GM23248 (cell line): ENCODE results near the gene TMEM229B. TPM values are rescaled to one million over a fixed set of nuclear protein-coding genes. Genes with fewer than 3 reads are reported as not detected.

Experiments used
- DNase-seq: peaks from one replicate; pipeline ENCODE4 v3.0.0-alpha.2; 2015
- H2AFZ ChIP-seq: fragments of 200-600 bp; sonication (generic); 2 replicates; pipeline ENCODE4 v1.6.1; 2016; ENCODE audit warnings: antibody characterized with exemption
- H3F3A ChIP-seq: fragments of 200-600 bp; sonication (generic); 2 replicates; pipeline ENCODE4 v1.6.1; 2016; ENCODE audit warnings: mild to moderate bottlenecking, antibody characterized with exemption, mixed run types; ENCODE audit not compliant: insufficient read depth
- H3K27ac ChIP-seq: fragments of 200-600 bp; sonication (generic); 2 replicates; pipeline ENCODE4 v1.5.1; 2016; ENCODE audit warnings: mild to moderate bottlenecking
- H3K27me3 ChIP-seq: fragments of 200-600 bp; sonication (generic); replicated peaks from 2 replicates; pipeline ENCODE4 v1.6.1; 2016; ENCODE audit warnings: mild to moderate bottlenecking; ENCODE audit not compliant: insufficient read depth
- H3K36me3 ChIP-seq: fragments of 200-600 bp; sonication (generic); 2 replicates; pipeline ENCODE4 v1.6.1; 2016; ENCODE audit warnings: low read depth, mild to moderate bottlenecking
- H3K4me1 ChIP-seq: fragments of 200-600 bp; sonication (generic); 2 replicates; pipeline ENCODE4 v1.6.1; 2016; ENCODE audit warnings: mild to moderate bottlenecking; ENCODE audit not compliant: insufficient read depth
- H3K4me2 ChIP-seq: fragments of 200-600 bp; sonication (generic); one replicate; pipeline ENCODE4 v1.6.1; 2016; ENCODE audit warnings: mild to moderate bottlenecking; ENCODE audit not compliant: unreplicated experiment
- H3K4me3 ChIP-seq: fragments of 200-600 bp; sonication (generic); 2 replicates; pipeline ENCODE4 v1.5.1; 2016; ENCODE audit warnings: mild to moderate bottlenecking
- H3K79me2 ChIP-seq: fragments of 200-600 bp; sonication (generic); 2 replicates; pipeline ENCODE4 v1.6.1; 2016; ENCODE audit warnings: mild to moderate bottlenecking; ENCODE audit not compliant: insufficient read depth
- H3K9ac ChIP-seq: fragments of 200-600 bp; sonication (generic); 2 replicates; pipeline ENCODE4 v1.6.1; 2016; ENCODE audit warnings: mild to moderate bottlenecking
- H3K9me2 ChIP-seq: fragments of 200-600 bp; sonication (generic); 2 replicates; pipeline ENCODE4 v1.6.1; 2016; ENCODE audit warnings: mixed run types, mild to moderate bottlenecking, moderate library complexity; ENCODE audit not compliant: insufficient read depth
- H3K9me3 ChIP-seq: fragments of 200-600 bp; sonication (generic); one replicate; pipeline ENCODE4 v1.6.1; 2017; ENCODE audit warnings: low read depth
- H4K20me1 ChIP-seq: fragments of 200-600 bp; sonication (generic); 2 replicates; pipeline ENCODE4 v1.6.0; 2016; ENCODE audit not compliant: insufficient read depth
- EZH2 ChIP-seq: fragments of 200-600 bp; sonication (generic); IDR thresholded peaks from 2 replicates; pipeline ENCODE4 v1.6.1; 2018; ENCODE audit warnings: antibody characterized with exemption, mild to moderate bottlenecking; ENCODE audit not compliant: insufficient read depth, poor library complexity, severe bottlenecking
- EZH2phosphoT487 ChIP-seq: fragments of 200-600 bp; sonication (generic); IDR thresholded peaks from 2 replicates; pipeline ENCODE4 v1.6.1; 2018; ENCODE audit warnings: antibody characterized with exemption, moderate library complexity, mild to moderate bottlenecking, low read depth; ENCODE audit not compliant: insufficient read depth
- WGBS, 2 experiments: methylation state at CpG; one replicate each; pipeline ENCODE4 v1.1.6; 2015 to 2017; ENCODE audit warnings: low lambda C conversion rate in 2 of 2, low coverage in 1 of 2; ENCODE audit errors: missing lambda C conversion rate in 2 of 2; 5-methylcytosine and 5-hydroxymethylcytosine counted together
- in situ Hi-C: fragments of 300-500 bp; cut with MboI; formaldehyde crosslinking; loops from 2 replicates; pipeline ENCODE4 v1.15.0; 2020
- polyA plus RNA-seq: library from polyadenylated mRNA; unstranded; fragments of >200 nt; fragmentation: Nextera tagmentation; extraction: Ambion mirVana; gene quantifications from 2 replicates; pipeline ENCODE4 v1.2.1, GENCODE V29; 2016
- total RNA-seq: library from RNA; depleted of rRNA; stranded (reverse); fragments of >200 nt; shearing (Covaris generic); gene quantifications from 2 replicates; pipeline ENCODE4 v1.2.3, GENCODE V29; 2014

The TMEM229B gene
- total and polyA plus RNA-seq, 2 experiments from 2014 or later: 0.43 to 0.65 TPM

GRCh38 chr14:67468378-67468730, 20.2 kb downstream of the TMEM229B start:
- in situ Hi-C loops: no loop called here
- no peaks in the 10 kb centered on the region for H3F3A ChIP-seq
- H3K79me2 ChIP-seq: no peaks in the 10 kb centered on the region
- H2AFZ ChIP-seq: no peak overlapping the region
- H3K4me2 ChIP-seq: no peak overlapping the region
- no peak overlapping the region for H3K9ac ChIP-seq
- TF ChIP-seq EZH2: no peak
- TF ChIP-seq EZH2phosphoT487: no peak
- no peaks in the 10 kb centered on the region for H3K36me3 ChIP-seq
- H3K9me3 ChIP-seq: no peaks in the 10 kb centered on the region
- H3K4me1 ChIP-seq: no peaks in the 10 kb centered on the region
- peaks cover 4% of the 10 kb centered on the region; the same call in 1 of the 2 replicates for H3K27me3 ChIP-seq
- no peaks in the 10 kb centered on the region for H3K9me2 ChIP-seq
- H4K20me1 ChIP-seq: no peaks in the 10 kb centered on the region
- H3K27ac ChIP-seq: no peak overlapping the region
- H3K4me3 ChIP-seq: no peak overlapping the region
- DNase-seq: no peak
- WGBS, 2 experiments: 52 to 58% methylated on average over 6 of the region's 6 CpGs

GRCh38 chr14:67467134-67467533, 21.4 kb downstream of the TMEM229B start:
- Histone ChIP-seq H4K20me1 (no peaks in the 10 kb centered on the region), H3K9ac (no peak overlapping the region), H3K36me3 (no peaks in the 10 kb centered on the region), H3K4me1 (no peaks in the 10 kb centered on the region), H3K4me3 (no peak overlapping the region), H3K4me2 (no peak overlapping the region), H3F3A (no peaks in the 10 kb centered on the region), H2AFZ (no peak overlapping the region), H3K79me2 (no peaks in the 10 kb centered on the region), H3K9me2 (no peaks in the 10 kb centered on the region), H3K27ac (no peak overlapping the region), H3K9me3 (no peaks in the 10 kb centered on the region), H3K27me3 (peaks cover 4% of the 10 kb centered on the region; the same call in 1 of the 2 replicates)
- 19 to 50% methylated on average over 1 of the region's 1 CpG for WGBS, 2 experiments
- in situ Hi-C loops: no loop called here
- no peak for DNase-seq
- no peak for TF ChIP-seq EZH2
- no peak for TF ChIP-seq EZH2phosphoT487

GRCh38 chr14:67464879-67465278, 23.6 kb downstream of the TMEM229B start:
- DNase-seq: no peak
- in situ Hi-C loops: no loop called here
- Histone ChIP-seq H3K36me3 (no peaks in the 10 kb centered on the region), H3K4me3 (no peak overlapping the region), H3K27me3 (peaks cover 9% of the 10 kb centered on the region), H3K4me1 (no peaks in the 10 kb centered on the region), H3K27ac (no peak overlapping the region), H2AFZ (no peak overlapping the region), H3K9me3 (no peaks in the 10 kb centered on the region), H3K79me2 (no peaks in the 10 kb centered on the region), H3K4me2 (no peak overlapping the region), H3K9ac (no peak overlapping the region), H3F3A (no peaks in the 10 kb centered on the region), H3K9me2 (no peaks in the 10 kb centered on the region), H4K20me1 (no peaks in the 10 kb centered on the region)
- TF ChIP-seq EZH2phosphoT487 (no peak), EZH2 (no peak)
- 72 to 80% methylated on average over 8 of the region's 8 CpGs for WGBS, 2 experiments

- in situ Hi-C loops: no loop called here
- 34 to 37% methylated on average over 6 of the region's 6 CpGs for WGBS, 2 experiments
- no peaks in the 10 kb centered on the region for H3F3A ChIP-seq
- H3K27ac ChIP-seq: no peak overlapping the region
- H2AFZ ChIP-seq: no peak overlapping the region
- no peaks in the 10 kb centered on the region for H3K36me3 ChIP-seq
- DNase-seq: no peak
- no peaks in the 10 kb centered on the region for H4K20me1 ChIP-seq
- H3K79me2 ChIP-seq: no peaks in the 10 kb centered on the region
- no peak overlapping the region for H3K9ac ChIP-seq
- peaks cover 14% of the 10 kb centered on the region for H3K27me3 ChIP-seq
- H3K4me2 ChIP-seq: no peak overlapping the region
- no peak for TF ChIP-seq EZH2
- no peak for TF ChIP-seq EZH2phosphoT487
- H3K4me3 ChIP-seq: no peak overlapping the region
- H3K9me2 ChIP-seq: no peaks in the 10 kb centered on the region
- H3K9me3 ChIP-seq: no peaks in the 10 kb centered on the region
- no peaks in the 10 kb centered on the region for H3K4me1 ChIP-seq
Observed at GRCh38 chr14:67464377-67464776, 24.1 kb downstream of the TMEM229B start.

GRCh38 chr14:67463900-67464299, 24.6 kb downstream of the TMEM229B start:
- in situ Hi-C loops: no loop called here
- 95 to 96% methylated on average over 3 of the region's 3 CpGs for WGBS, 2 experiments
- no peaks in the 10 kb centered on the region for H3K79me2 ChIP-seq
- H3K9ac ChIP-seq: no peak overlapping the region
- H3K36me3 ChIP-seq: no peaks in the 10 kb centered on the region
- H3K27me3 ChIP-seq: peaks cover 15% of the 10 kb centered on the region
- no peaks in the 10 kb centered on the region for H3F3A ChIP-seq
- H2AFZ ChIP-seq: no peak overlapping the region
- H3K27ac ChIP-seq: no peak overlapping the region
- H3K4me3 ChIP-seq: no peak overlapping the region
- no peaks in the 10 kb centered on the region for H3K9me3 ChIP-seq
- H4K20me1 ChIP-seq: no peaks in the 10 kb centered on the region
- no peaks in the 10 kb centered on the region for H3K4me1 ChIP-seq
- no peak overlapping the region for H3K4me2 ChIP-seq
- no peak for DNase-seq
- no peaks in the 10 kb centered on the region for H3K9me2 ChIP-seq
- TF ChIP-seq EZH2phosphoT487: no peak
- TF ChIP-seq EZH2: no peak
